Measurements from ENCODE around the gene CDIP1. TPM values are rescaled to one million over a fixed set of nuclear protein-coding genes. Genes with fewer than 3 reads are reported as not detected.

Gene CDIP1
- total RNA-seq, 2 experiments from 2014 or later: 31.9 to 32.2 TPM

DNA sequence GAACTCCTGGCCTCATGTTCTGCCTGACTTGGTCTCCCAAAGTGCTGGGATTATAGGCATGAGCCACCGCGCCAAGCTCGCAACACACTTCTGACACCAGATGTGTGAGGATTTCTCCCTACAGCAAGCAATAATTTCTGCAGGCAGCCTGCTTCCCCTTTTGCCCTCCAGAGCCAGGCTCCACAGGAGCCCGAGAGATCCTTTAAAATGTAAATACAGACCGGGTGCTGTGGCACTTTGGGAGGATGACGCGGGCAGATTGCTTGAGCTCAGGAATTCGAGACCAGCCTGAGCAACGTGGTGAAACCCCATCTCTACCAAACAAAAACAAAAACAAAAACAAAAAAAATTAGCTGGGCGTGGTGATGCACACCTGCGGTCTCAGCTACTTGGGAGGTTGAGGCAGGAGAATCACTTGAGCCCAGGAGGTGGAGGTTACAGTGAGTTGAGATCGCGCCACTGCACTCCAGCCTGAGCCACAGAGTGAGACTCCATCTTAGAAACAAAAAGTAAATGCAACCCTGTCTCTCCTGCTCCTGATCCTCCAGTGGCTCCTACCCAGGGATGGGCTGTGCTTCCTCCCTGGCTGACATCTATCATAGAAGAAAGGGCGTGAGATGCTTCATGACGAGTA lies 32.2 kb upstream of the CDIP1 start:
- Mint-ChIP-seq H3K9me3 (no peaks in the 10 kb centered on the region), H3K4me1 (ENCODE audit: low read depth) (peaks cover 5% of the 10 kb centered on the region), H3K27me3 (no peaks in the 10 kb centered on the region), H3K4me3 (no peak overlapping the region), H3K27ac (no peak overlapping the region), H3K36me3 (ENCODE audit: low read depth) (no peaks in the 10 kb centered on the region)
- DNase-seq (no peak), ATAC-seq (no peak)
- CTCF ChIA-PET: interaction anchor here (1.0 to 4.0 kb wide), 3 partner anchors 14 to 22 kb away, joined by 3 to 15 read pairs (median 7); no protein-coding TSS in a partner anchor
- POLR2A ChIA-PET: no interaction called here
- intact Hi-C loops (cut with micrococcal nuclease): no loop called here
- TF ChIP-seq, protein P1, sequence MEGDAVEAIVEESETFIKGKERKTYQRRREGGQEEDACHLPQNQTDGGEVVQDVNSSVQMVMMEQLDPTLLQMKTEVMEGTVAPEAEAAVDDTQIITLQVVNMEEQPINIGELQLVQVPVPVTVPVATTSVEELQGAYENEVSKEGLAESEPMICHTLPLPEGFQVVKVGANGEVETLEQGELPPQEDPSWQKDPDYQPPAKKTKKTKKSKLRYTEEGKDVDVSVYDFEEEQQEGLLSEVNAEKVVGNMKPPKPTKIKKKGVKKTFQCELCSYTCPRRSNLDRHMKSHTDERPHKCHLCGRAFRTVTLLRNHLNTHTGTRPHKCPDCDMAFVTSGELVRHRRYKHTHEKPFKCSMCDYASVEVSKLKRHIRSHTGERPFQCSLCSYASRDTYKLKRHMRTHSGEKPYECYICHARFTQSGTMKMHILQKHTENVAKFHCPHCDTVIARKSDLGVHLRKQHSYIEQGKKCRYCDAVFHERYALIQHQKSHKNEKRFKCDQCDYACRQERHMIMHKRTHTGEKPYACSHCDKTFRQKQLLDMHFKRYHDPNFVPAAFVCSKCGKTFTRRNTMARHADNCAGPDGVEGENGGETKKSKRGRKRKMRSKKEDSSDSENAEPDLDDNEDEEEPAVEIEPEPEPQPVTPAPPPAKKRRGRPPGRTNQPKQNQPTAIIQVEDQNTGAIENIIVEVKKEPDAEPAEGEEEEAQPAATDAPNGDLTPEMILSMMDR (IDR thresholded peaks at IDR 0.05): no peak

- no peak overlapping the region for H3K27ac Mint-ChIP-seq
- no peak for DNase-seq
- TF ChIP-seq, protein P1 (IDR thresholded peaks at IDR 0.05): no peak
- no peaks in the 10 kb centered on the region for H3K36me3 Mint-ChIP-seq (ENCODE audit: low read depth)
- no peaks in the 10 kb centered on the region for H3K27me3 Mint-ChIP-seq
- intact Hi-C loops (cut with micrococcal nuclease): no loop called here
- ATAC-seq: no peak
- no peak overlapping the region for H3K4me3 Mint-ChIP-seq
- POLR2A ChIA-PET: interaction anchor here (0.8 kb wide), 1 partner anchor 94 kb away, joined by 3 read pairs; the partner anchor contains the start of gene HMOX2
- H3K9me3 Mint-ChIP-seq: no peaks in the 10 kb centered on the region
- CTCF ChIA-PET: interaction anchor here (1.0 to 4.0 kb wide), 5 partner anchors 14 to 65 kb away, joined by 3 to 15 read pairs (median 4); partner anchors contain the start of gene C16orf96
- H3K4me1 Mint-ChIP-seq (ENCODE audit: low read depth): peaks cover 5% of the 10 kb centered on the region
Measured at GRCh38 chr16:4570086-4570485, 31.5 kb upstream of the CDIP1 start.

DNA sequence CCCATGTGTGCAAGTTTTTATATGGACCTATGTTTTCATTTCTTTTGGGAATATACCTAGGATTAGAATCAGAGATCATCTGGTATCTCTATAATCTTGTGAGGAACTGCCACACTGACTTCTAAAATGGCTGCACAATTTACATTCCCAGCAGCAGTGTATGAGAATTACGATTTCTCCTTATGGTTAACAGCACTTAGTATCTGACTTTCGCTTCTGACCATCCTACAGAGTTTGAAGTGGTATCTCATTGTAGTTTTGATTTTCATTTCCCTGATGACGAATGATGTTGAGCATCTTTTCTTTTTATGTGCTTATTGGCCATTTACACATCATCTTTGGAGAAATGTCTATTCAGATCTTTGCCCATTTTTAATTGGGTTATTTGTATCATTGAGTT lies 27.6 kb upstream of the CDIP1 start:
- Mint-ChIP-seq H3K27me3 (no peaks in the 10 kb centered on the region), H3K36me3 (ENCODE audit: low read depth) (no peaks in the 10 kb centered on the region), H3K4me3 (no peak overlapping the region), H3K4me1 (ENCODE audit: low read depth) (peaks cover 5% of the 10 kb centered on the region), H3K27ac (no peak overlapping the region), H3K9me3 (no peaks in the 10 kb centered on the region)
- CTCF ChIA-PET: interaction anchor here (1.5 kb wide), 1 partner anchor 19 kb away, joined by 5 read pairs; no protein-coding TSS in a partner anchor
- TF ChIP-seq, protein P1 (IDR thresholded peaks at IDR 0.05): no peak
- intact Hi-C loops (cut with micrococcal nuclease): no loop called here
- DNase-seq (no peak), ATAC-seq (no peak)
- POLR2A ChIA-PET: interaction anchor here (0.6 kb wide), 1 partner anchor 44 kb away, joined by 3 read pairs; no protein-coding TSS in a partner anchor

DNA sequence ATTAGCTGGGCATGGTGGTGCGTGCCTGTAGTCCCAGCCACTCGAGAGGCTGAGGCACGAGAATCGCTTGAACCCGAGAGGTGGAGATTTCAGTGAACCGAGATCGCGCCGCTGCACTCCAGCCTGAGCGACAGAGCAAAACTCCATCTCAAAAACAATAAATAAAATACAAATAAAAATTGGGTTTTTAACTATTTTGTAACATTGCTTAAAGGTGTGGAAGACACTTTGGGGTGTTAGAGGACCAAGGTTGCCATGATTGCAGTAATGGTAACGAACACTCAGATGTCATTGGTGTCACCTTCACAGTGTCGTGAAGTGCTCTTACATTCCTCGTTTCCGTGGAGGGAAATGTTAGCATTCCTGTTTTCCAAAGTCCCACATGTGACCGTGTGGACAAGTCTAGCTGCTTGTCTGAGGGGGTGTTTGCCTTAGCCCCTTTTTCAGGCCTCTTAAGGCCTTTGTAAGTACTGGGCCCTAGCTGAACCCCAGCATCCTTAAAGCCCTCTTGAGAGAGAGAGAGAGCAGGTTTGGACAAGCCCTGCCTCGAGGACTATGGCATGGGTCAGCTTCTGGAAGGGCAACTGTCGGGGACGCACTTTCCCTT lies 26.2 kb upstream of the CDIP1 start:
- CTCF ChIA-PET: interaction anchor here (0.8 to 3.4 kb wide), 2 partner anchors 10 to 21 kb away, joined by 3 to 15 read pairs; no protein-coding TSS in a partner anchor
- H3K4me3 Mint-ChIP-seq: no peak overlapping the region

More for the DNA sequence above, 26.2 kb upstream of the CDIP1 start:
- no peaks in the 10 kb centered on the region for H3K27me3 Mint-ChIP-seq
- DNase-seq (no peak), ATAC-seq (no peak)
- H3K9me3 Mint-ChIP-seq: no peaks in the 10 kb centered on the region
- POLR2A ChIA-PET: no interaction called here
- H3K27ac Mint-ChIP-seq: no peak overlapping the region
- intact Hi-C loops (cut with micrococcal nuclease): no loop called here
- H3K4me1 Mint-ChIP-seq (ENCODE audit: low read depth): peaks cover 5% of the 10 kb centered on the region
- H3K36me3 Mint-ChIP-seq (ENCODE audit: low read depth): no peaks in the 10 kb centered on the region
- TF ChIP-seq, protein P1 (IDR thresholded peaks at IDR 0.05): no peak
